AG08395 (cell line): ENCODE results near the gene PNPLA5.

Experiments
- DNase-seq: peaks from one replicate; pipeline ENCODE4 v3.0.0; 2012; ENCODE audit warnings: mixed read lengths, low spot score

The PNPLA5 gene

DNA sequence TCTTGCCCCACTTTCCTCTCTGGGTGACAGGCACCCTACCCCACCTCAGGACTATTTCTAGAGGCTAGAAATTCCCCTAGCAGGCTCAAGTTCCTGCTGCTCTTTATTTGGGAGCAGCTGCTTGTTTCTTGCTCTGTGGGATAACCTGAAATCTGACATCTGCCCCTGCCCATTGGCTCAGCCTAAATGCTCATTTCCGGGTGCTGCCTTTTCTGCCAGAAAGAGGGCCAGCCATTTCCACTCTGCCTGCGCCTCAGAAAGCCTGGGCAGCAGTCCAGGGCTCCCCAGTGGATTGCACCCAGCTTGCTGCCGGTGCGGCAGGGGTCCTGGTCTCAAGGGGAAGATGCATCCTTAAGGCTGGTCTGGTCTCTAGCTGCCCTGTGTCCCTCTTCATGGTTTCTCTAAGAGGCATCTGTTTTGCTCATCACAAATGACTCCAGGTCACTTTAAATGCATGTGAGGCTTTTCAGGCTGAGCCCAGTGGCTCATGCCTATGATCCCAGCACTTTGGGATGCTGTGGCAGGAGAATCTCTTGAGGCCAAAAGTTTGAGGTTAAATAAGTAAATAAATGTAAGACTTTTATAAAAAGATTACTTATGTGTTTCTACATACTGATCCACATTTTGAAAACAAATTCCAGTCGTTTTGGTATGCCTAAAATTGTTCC lies 10.3 kb upstream of the PNPLA5 start:
- DNase-seq: peak; percentile 69

DNA sequence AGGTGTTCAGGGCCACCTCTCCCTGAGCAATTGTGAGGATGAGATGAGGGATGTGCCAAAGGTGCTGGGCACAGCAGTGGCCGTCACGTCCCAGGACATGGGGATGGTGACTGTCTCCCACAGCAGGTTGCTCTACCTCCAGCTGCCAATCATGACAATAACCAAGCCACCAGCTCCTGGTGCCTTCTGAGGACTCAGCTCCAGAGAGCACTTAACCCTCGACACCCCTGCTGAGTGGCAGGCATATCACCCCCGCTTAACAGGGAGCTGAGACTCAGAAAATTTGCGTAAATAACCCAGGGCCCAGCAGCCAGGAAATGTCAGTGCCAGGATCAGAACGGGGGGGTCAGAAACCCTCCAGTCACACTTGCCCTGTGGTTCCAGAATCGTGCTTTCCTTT lies 8.4 kb upstream of the PNPLA5 start:
- DNase-seq: no peak

DNA sequence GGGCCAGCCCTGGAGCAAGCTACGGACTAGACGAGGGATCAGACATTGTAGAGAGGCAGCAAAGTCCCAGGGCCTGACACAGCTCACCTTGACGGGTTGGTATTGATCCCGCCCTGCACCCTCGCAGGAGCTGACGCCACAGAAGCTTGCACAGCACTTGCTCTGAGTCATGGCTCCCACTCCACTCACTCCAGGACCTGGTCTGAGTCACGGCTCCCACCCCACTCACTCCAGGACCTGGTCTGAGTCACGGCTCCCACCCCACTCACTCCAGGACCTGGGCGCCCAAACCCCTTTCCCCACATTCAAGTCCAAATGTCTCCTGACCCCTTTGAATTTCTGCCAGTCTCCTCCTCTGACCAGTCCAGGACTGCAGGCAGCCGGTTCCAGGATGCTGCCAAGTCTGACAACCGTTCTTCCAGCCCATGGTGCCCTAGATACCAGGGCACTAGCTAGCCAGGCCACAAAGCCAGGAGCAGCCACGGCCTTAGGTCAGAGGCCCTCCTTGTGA lies 6.0 kb upstream of the PNPLA5 start:
- DNase-seq: peak; percentile 44

DNA sequence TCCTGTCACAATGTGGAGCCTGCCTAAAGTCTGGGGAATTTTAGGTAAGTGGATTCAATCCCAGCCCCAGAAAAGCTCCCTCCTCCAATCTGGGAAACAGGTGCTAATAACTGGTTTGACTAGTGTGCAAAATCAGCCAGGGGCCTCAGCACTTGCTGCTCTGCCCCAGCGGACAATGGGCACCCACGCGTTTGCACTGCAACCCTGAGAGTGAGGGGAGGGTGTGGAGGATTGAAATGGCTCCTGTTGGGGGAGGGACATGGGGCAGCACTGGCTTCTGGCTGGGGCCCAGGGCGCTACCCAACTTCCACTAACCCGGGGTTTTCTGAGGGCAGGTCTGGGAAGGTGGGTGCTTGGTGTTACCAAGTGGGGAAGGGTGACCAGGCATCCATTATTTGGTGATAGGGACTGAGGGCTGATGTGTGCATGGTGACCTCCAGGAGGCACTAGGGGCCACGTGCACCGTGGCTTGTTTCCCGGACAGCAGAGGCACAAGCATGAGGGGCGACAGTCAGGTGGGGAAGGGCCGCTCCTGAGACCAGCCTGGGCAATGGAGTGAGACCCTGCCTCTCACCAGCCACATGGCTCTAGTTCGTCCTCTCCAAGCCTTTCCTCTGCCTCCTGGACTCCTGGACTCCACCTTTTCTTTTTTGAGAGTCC lies 4.3 kb upstream of the PNPLA5 start:
- no peak for DNase-seq

DNA sequence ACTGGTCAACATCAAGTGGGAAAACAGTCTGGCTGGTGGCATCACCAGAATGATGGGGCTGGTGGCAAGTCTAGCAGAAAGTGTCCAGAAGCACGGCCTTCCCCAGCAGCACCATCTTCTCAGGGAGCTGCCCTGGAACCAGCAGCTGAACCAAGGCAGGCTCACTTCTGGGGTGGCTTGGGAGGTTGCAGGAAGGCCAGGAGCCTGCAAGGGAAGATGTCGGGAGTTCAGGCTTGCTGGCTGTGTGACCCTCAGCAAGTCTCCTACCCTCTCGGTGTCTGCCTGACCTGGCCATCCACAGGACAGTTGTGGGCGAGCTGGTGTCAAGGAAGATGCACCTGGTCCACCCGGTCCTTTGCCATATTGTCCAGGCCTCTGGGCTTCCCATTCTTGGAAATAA lies 2.3 kb upstream of the PNPLA5 start:
- no peak for DNase-seq

DNA sequence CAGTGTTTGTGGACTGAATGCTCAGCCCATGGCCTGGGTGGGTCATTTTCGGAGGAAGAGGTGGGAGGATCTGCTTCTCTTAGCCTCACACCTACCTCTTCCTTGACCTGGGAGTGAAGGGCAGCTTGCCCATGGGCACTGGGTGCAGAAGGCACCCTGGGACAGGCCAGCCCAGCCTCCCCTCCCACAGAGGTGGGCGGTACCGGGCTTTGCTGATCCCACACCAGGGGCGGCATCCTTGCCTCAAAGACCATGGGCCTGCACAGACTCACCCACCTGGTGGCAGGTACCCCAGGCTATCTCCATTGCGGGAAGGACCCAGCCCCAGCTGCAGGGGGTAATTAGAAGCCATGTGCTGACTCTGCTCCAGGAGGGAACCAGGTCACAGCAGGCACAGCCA lies 1.5 kb upstream of the PNPLA5 start:
- no peak for DNase-seq

DNA sequence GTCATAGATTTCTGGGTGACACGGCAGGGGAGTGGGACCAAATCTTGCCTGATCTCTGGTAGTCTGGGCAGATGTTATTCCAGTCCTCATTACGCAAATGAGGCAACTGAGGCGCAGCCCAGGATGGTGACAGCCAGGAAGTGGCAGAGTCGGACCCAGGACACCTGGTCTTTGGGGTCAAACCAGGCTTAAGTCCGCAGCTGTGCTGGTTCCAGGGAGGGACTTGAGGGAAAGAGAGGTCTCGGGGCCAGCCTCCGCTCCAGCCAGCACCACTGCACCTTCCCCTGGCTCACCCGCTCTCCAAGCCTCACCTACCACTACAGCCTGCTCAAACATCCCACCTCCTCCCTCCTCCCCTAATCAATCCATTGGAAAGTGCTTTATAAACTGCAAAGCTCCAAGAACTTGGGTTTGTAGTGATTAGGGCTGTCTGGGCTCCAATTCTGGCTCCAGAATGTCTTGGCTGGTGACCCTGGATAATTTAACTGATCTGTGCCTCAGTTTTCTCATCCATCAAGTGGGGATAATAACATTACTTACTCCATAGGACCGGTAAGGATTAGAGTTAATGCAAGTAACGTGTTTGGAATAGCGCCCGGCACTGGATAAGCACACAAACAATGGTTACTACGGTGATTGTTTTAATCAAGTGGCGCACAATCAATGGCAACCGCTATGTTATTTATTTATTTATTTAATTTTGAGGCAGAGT lies 526 bp upstream of the PNPLA5 start:
- no peak for DNase-seq

DNA sequence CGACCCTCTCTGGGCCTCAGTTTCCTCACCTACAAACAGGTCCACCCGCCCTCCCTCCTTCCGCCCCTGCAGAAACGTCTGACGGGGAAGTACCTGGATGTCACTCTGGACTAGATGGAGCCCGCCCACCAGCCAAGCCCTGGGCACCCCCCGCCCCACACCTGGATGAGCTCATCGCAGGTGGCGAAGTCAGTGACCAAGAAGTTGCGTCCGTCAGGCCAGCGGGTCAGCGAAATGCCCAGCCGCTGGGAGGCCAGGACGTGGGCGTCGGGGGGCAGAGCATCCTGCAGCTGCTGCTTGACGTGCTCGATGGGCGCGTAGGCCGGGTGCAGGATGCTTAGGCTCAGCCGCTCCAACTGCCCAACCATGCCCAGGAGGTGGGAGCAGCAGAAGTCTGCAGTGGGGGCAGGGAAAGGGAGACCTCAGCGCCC lies 897 bp downstream of the PNPLA5 start:
- no peak for DNase-seq

DNA sequence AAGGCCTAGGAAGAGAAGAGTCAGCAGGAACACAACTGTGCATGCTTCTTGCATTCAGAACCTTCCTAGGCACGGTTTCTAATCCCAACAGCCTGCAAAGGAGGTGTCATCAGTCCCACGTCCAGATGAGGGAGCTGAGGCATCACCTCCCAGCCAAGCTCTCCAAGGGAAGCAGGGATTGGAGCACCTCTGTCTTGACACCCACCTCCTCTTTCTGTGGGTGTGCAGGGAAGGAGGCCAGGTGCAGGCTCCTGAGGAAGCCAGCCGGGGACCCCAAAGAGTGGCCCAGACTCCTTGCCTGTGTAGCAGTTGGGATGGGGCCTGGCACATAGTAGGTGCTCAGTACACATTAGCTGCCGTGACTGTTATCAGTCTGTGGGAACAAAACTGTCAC lies 2.0 kb downstream of the PNPLA5 start:
- DNase-seq: peak; percentile 60

DNA sequence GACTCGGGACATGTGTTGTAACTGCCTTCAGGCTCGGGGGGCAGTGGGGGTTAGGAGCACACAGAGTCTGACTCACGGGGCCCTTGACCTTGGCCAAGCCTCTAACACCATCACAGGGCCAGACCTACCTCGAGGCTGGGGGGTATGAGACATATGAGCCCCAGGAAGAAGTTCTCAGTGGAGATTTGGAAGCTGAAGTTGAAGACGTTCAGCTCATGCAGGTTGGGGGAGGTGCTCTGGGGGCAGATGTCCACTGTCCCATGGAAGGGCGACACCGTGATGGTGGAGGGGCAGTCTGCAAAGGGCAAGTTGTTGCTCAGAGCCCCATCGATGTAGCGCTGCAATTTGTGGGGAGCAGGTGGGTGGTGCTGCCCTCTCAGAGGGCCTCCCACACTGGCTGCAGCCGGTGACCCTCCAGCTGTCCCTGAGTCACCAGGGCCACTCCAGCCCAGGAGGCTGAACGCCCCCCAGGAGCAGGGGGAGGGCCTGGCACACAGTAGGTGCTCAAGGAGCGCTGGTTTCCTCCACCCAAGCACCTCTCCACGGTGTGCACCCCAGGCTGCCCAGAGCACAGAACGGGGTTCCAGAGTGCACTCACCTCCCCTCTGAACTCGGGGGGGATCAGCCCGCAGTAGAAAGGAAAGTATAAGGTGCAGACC lies 2.5 kb downstream of the PNPLA5 start:
- no peak for DNase-seq

DNA sequence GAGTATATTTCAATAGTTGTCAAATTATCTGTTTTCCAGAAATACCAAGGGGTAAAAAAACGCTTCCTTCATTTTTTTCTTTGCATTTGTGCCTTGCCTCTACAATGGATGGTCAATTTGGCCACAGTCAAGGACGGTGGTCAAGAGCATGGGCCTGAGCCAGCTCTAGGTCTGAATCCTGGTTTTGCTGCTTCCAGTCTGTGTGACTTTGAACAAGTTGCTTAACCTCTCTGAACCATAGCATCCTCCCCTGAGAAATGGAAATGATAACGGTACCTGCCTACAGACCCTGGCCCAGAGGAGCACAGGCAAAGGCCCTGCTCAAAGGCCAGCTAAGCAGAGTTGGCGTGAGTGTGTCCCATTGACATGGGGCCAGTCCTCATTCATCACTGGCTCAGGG lies 3.1 kb downstream of the PNPLA5 start:
- DNase-seq: no peak

DNA sequence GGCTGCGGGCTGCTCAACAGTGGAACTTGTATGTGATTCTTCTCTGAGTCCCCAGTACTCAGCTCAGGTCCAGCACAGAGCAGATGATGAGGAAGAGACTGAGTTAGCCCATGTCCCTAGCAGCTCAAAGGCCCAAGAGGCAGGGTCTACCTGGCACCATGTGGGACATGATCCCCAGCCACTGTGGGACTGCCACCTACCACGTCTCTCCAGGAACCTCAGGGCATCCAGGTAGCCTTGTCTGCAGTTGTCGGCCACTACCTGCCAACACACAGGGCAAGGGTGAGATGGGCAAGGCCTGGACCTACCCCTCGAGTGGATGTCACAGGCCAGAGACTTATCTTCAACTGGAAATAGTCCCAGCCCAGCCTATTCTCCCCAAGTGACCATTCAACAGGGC lies 4.4 kb downstream of the PNPLA5 start:
- DNase-seq: no peak

DNA sequence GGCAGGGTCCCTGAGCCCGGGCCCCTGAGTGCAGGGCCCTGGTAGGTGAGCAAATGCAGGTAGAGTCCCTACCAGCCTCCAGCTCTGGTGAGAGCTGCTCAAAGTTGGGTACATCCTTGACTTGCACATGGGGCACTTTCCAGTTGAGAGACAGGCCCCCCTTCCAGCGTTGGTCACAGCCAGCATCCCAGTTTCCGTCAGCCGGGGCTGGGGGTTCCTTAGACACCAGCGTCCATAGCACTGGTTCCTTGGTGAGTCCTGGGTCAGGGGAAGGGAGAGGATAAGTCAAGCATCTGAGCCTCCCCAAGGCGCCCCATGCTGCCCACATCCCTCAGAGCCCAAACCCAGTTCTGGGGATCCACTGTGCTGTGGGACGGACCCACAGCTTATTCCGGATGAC lies 5.6 kb downstream of the PNPLA5 start:
- no peak for DNase-seq

DNA sequence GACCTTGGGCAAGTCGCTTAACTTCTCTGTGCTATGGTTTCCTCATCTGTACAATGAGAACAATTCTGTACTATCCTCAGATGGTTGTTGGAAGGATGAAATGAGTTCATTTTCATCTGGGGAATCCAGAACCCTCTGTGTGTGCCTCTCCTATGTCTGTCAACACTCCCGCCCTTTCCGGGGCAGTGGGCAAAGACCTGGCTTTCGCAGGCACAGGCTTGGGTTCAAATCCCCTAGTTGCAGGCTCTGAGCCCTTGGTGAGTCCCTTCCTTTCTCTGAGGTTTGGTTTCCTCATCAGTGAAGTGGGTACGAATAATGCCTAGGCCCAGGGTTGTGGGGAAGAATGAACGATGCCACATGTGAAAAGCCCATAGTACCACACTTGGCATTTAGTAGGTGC lies 6.0 kb downstream of the PNPLA5 start:
- DNase-seq: no peak

DNA sequence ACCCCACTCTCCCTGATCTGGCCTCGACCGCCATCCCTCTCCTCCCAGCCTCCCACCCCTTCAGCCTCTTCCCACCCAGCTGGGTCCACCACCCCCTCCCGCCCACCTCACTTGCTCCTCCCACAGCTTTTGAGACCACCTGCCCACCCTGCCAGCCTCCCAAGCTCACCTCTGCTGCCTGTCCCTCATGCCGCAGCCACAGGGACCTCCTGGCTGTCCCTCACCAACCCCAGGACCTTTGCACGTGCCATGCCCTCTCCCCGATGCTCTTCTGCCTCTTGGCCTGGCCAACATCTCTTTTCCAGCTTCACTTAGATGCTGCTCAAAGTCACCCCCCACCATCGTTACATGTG lies 6.5 kb downstream of the PNPLA5 start:
- DNase-seq: no peak

DNA sequence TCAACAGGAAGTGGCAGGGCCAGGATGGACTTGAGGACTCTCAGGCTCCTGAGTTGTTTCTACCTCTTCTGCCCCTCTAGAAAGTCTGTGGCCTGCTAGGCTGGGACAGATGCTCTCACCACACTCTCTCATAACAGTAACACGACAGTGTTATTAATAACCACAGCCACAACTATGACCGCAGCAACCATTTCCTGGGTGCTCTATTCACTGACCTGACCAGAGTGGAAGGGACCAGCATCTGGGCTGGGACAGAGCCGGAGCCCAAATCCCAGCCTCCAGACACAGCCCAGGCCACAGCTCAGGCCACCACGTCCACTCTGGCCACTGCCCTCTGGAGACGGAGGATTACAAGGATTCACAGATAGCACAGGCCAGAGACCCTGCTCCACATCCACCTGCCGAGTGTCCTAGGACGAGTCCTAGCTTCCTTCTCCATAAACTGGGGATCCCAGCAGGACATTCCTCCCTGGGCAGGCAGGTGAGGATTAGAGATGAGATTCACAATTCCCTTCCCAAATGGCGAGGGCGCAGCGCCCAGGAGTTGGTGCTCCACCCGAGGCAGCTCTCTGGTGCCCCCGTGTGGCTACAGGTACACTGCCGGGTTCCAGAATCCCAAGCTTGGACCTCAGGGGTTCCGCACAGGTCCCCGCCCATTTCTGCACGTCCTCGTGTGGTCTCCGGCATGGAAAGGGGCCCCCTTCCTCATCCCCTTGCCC lies 7.1 kb downstream of the PNPLA5 start:
- peak; percentile 78 for DNase-seq

DNA sequence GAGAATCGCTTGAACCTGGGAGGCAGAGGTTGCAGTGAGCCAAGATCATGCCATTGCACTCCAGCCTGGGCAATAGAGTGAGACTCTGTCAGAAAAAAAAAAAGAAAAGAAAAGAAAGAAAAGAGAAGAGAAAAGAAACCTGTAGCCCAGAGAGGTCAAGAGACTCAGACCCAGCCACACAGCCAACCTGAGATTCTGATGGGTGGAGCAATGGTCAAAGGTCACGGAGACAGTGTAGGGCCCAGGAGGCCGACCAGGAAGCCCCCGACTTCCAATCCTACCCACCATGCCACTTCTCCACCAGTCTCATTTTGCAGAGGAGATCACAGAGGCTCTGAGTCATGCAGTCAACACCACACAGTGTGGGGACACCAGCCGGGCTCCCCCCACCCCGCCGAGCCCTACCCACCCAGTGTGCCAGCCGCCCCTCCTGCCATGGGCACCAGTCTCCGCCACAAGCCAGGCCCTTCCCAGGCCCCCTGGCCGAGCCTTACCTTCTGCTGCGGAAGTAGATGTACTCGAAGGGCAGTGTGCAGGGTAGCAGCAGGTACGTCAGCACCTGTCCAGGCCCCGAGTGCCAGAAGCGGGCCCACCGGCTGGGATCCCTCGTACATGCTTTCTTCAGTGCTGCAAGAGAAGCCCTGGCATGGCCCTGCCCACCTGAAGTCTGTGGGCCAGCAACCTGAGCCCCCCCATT lies 7.9 kb downstream of the PNPLA5 start:
- no peak for DNase-seq

DNA sequence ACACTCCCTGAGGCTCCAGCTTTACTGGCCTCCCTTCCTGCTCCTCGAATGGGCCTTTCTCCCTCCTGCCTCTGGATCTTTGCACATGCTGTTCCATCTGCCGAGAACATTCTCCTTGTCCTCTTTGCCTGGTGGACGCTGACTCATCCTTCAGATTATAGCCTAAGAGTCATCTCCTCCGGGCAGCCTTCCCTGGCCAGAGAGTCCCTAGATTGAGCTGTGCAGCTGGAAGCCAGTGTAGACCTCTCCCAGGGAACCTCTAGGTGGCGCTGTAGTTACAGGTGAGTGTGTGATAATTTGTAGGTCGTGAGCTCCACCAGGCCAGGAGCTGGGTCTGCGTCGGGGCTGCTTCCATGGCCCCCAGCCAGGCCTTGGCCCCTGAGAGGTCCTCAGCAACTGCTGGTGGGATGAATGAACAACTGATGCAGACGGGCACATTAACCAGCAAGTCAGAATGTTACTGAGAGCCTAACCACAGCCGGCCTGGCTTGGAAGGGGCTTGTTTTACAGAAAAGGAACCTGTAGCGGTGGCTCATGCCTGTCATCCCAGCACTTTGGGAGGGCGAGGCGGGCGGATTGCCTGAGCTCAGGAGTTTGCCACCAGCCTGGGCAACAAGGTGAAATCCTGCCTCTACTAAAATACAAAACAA lies 8.7 kb downstream of the PNPLA5 start:
- peak; percentile 65 for DNase-seq

DNA sequence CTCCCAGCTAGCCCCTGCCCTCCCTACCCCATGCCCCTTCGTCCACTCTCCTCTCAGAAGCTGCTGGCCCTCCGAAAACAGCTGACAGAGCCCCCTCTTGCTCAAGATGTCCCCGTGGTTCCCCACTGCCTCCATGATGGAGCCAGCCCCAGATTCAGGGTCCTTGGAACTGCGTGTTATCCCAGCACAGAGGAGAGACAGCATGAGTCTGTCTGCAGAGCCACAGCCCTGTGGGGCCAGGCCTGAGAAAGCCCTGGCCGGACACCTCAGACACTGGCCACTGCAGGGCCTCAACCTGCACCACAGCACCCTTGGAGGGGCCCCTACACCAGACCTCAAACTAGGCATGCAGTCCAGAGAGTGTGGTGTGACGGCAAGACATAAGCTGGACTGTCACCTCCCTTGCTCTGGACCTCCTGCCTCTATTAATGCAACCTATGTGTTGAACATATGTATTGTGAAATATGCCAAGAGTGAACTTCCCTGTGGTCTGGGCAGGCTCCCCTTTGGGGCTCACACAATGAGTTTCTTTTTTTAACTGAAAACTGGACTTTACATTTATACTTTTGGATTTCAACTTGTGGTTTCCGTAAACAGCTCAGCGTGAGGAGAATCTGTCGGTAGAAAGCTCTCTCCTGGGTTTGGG lies 9.6 kb downstream of the PNPLA5 start:
- DNase-seq: no peak
